GM18511 (cell line): ENCODE data around the gene SPDYE9.
"Not testable (repeated sequence)": the region's sequence is repeated elsewhere in the genome, so short reads cannot be mapped to it uniquely, and the experiment has no call there.

Experiments
- ATAC-seq: cut with Tn5 transposase; IDR thresholded peaks from one replicate; pipeline ENCODE4 v1.9.1; 2021; ENCODE audit warnings: mild to moderate bottlenecking, moderate library complexity; ENCODE audit not compliant: unreplicated experiment

SPDYE9 gene

GRCh38 chr7:73085938-73086337 is at the start of gene SPDYE9:
Gene SPDYE9, minus strand, starts transcription at chr7:73086038. Its CDS starts 1,800 bp downstream, at chr7:73084238.
- not testable (repeated sequence) for ATAC-seq

- not testable (repeated sequence) for ATAC-seq
Measured at GRCh38 chr7:73134866-73135265, 49.0 kb upstream of the SPDYE9 start.

DNA sequence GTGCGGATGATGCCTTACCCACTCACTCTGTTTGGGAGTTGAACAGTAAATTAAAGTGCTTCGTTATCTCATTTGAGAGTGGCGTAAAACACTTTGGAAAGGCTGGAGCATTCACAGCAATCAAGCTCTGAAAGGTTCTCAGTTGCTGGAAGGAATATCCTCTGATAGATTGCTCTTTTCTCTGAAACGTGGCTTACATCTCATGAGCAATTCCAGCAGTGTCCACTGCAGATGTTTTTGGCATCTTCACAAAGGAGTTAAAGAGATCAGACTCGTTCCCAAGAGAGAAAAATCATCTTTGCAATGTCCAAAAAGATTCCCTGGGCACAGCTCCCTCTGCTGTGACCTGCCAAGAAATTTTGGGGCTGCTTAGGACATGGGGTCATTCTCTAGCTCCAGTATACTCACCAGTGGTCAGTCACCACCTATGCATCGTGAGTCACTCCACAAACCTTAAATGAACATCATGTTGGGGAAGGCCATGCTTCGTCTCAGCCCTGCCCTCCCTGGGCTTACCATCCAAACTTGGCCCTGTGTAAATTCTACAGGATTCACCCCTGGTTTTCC is 46.9 kb upstream of the SPDYE9 start:
- not testable (repeated sequence) for ATAC-seq

- ATAC-seq = not testable (repeated sequence)
Measured at GRCh38 chr7:73130612-73131011, 44.8 kb upstream of the SPDYE9 start.

DNA sequence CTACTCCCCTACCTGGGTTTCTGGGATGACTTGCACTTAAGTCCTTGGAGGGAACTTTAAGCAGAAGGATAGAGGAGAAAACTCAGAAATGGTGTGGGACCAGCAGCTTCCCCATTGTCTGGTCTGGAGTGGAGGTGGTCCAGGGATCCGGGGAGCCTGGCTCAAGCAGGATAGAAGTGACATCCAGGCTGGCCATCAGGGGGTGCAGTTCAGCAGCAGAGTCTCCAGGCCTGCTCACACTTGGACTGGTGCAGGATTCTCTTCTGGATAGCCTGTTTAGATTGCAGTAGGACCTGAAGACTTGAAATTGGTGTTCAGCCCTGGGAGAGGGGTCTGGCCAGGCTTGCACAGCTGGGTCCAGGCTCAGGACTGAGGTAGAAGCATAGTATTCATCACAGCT is 38.3 kb upstream of the SPDYE9 start:
- ATAC-seq = not testable (repeated sequence)

DNA sequence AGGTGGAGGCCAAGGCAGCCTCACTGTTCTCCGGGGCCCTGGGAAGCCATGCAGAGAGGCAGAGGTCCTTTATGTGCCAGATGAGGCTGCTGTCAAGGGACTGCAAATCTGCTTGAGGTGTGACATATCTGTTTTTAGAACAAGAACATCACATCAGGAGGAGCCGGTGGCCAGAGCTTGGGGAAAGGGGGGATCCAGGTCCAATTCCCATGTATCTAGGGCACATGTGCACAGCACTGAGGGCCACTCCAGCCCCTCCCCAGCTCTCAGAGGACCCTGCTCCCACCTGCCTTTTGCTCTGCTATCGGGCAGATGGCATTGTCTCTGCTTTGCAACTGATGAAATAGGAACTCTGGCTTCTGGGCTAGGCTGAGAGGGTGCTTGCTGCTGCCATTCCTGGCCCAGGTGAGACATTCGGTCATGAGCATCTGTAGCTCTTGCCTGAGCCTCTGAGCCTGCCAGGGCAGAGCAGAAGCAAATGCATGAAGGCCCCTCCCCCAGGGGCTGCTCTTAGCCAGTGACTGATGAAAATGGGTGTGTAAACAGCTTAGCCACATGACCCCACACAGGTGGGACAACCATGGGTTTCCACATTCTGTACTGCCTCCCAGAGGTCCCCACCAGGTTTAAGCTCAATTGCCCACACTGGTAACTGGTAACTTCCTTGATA is 37.1 kb upstream of the SPDYE9 start:
- ATAC-seq = peak; percentile 45

DNA sequence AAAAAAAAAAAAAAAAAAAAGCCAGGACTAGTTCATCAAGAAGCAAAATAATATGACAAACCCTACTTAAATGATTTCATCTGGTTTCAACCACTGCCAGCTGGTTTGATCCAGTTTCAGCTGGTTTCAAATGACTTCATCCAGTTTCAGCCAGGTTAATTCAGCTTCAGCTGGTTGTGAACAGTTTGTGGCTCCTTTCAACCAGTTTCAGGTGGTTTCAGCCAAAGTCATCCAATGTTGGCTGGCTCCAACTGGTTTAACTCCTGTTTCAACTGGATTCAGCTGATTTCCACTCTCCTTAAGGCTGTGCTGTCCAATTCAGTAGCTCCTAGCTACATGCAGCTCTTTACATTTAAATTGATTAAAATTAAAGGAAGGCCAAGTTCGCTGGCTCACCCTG is 32.3 kb upstream of the SPDYE9 start:
- peak; percentile 46 for ATAC-seq

- ATAC-seq = not testable (repeated sequence)
Measured at GRCh38 chr7:73057811-73058210, 28.0 kb downstream of the SPDYE9 start, which contains the start of gene SPDYE11. Gene SPDYE11, minus strand, starts transcription at chr7:73057911. Its CDS starts 1,800 bp downstream, at chr7:73056111.

GRCh38 chr7:73029666-73030065 is 56.2 kb downstream of the SPDYE9 start, which contains the start of gene SPDYE8:
Gene SPDYE8, minus strand, starts transcription at chr7:73029766. Its CDS starts 1,800 bp downstream, at chr7:73027966.
- ATAC-seq = not testable (repeated sequence)
